MM.1S (cell line): Measurements from ENCODE around the gene TRMT61A.

Experiments used
- DNase-seq: peaks from one replicate; pipeline ENCODE4 v3.0.0-alpha.2; 2015
- H2AFZ ChIP-seq: fragments of 300-600 bp; sonication (generic); 2 replicates; pipeline ENCODE4 v1.6.0; 2016; ENCODE audit warnings: antibody characterized with exemption, low read length
- H3F3A ChIP-seq: fragments of 300-600 bp; sonication (generic); 2 replicates; pipeline ENCODE4 v1.6.1; 2016; ENCODE audit warnings: mild to moderate bottlenecking, antibody characterized with exemption, low read length, moderate library complexity, mixed read lengths; ENCODE audit not compliant: insufficient read depth
- H3K27ac ChIP-seq: fragments of 300-600 bp; sonication (generic); 2 replicates; pipeline ENCODE4 v1.5.1; 2016; ENCODE audit warnings: mild to moderate bottlenecking, low read length
- H3K27me3 ChIP-seq: fragments of 300-600 bp; sonication (generic); replicated peaks from 2 replicates; pipeline ENCODE4 v1.6.0; 2016; ENCODE audit warnings: low read length; ENCODE audit not compliant: insufficient read depth
- H3K36me3 ChIP-seq: fragments of 300-600 bp; sonication (generic); replicated peaks from 2 replicates; pipeline ENCODE4 v1.6.1; 2016; ENCODE audit warnings: mild to moderate bottlenecking, low read length, mixed read lengths; ENCODE audit not compliant: insufficient read depth
- H3K4me1 ChIP-seq: fragments of 300-600 bp; sonication (generic); 2 replicates; pipeline ENCODE4 v1.6.1; 2016; ENCODE audit warnings: low read length, mixed read lengths
- H3K4me2 ChIP-seq: fragments of 300-600 bp; sonication (generic); 2 replicates; pipeline ENCODE4 v1.6.0; 2016; ENCODE audit warnings: low read depth, low read length
- H3K4me3 ChIP-seq: fragments of 300-600 bp; sonication (generic); 2 replicates; pipeline ENCODE4 v1.5.1; 2016; ENCODE audit warnings: low read length, mixed read lengths
- H3K79me2 ChIP-seq: fragments of 300-600 bp; sonication (generic); 2 replicates; pipeline ENCODE4 v1.6.1; 2016; ENCODE audit warnings: mixed run types, low read length, mixed read lengths
- H3K9ac ChIP-seq: fragments of 300-600 bp; sonication (generic); 2 replicates; pipeline ENCODE4 v1.6.1; 2016; ENCODE audit warnings: low read length, mixed read lengths
- H3K9me2 ChIP-seq: fragments of 300-600 bp; sonication (generic); replicated peaks from 2 replicates; pipeline ENCODE4 v1.6.1; 2016; ENCODE audit warnings: mild to moderate bottlenecking, low read length, mixed read lengths; ENCODE audit not compliant: insufficient read depth
- H3K9me3 ChIP-seq: fragments of 300-600 bp; sonication (generic); replicated peaks from 2 replicates; pipeline ENCODE4 v1.6.1; 2016; ENCODE audit warnings: mild to moderate bottlenecking, low read length, mixed read lengths; ENCODE audit not compliant: insufficient read depth
- H4K20me1 ChIP-seq: fragments of 300-600 bp; sonication (generic); 2 replicates; pipeline ENCODE4 v1.6.1; 2016; ENCODE audit warnings: mild to moderate bottlenecking, low read length, moderate library complexity, mixed read lengths; ENCODE audit not compliant: insufficient read depth
- CTCF ChIP-seq: fragments of 300-600 bp; sonication (generic); IDR thresholded peaks from 2 replicates; pipeline ENCODE4 v1.5.1; 2016; ENCODE audit warnings: antibody characterized with exemption, low read length, mixed read lengths
- EZH2 ChIP-seq: fragments of 300-600 bp; sonication (generic); optimal IDR thresholded peaks from 2 replicates; pipeline ENCODE3; 2017; ENCODE audit warnings: low read depth, mild to moderate bottlenecking, antibody characterized with exemption, low read length, mixed read lengths
- EZH2phosphoT487 ChIP-seq: fragments of 300-600 bp; sonication (generic); IDR thresholded peaks from 2 replicates; pipeline ENCODE4 v1.6.1; 2018; ENCODE audit warnings: antibody characterized with exemption, low read length

TRMT61A gene

GRCh38 chr14:103549361-103550311, 20.6 kb downstream of the TRMT61A start:
- no peak for TF ChIP-seq EZH2
- no peak for TF ChIP-seq CTCF
- no peak for TF ChIP-seq EZH2phosphoT487
- Histone ChIP-seq H3K4me3 (no peak overlapping the region), H3K9ac (no peak overlapping the region), H3K9me3 (no peaks in the 10 kb centered on the region), H2AFZ (no peak overlapping the region), H4K20me1 (no peaks in the 10 kb centered on the region), H3K27ac (no peak overlapping the region), H3F3A (no peaks in the 10 kb centered on the region), H3K4me2 (no peak overlapping the region), H3K27me3 (no peaks in the 10 kb centered on the region), H3K79me2 (no peaks in the 10 kb centered on the region), H3K9me2 (no peaks in the 10 kb centered on the region), H3K36me3 (no peaks in the 10 kb centered on the region), H3K4me1 (no peaks in the 10 kb centered on the region)
- DNase-seq: no peak

GRCh38 chr14:103550451-103551337, 21.7 kb downstream of the TRMT61A start:
- TF ChIP-seq EZH2: no peak
- TF ChIP-seq CTCF: no peak
- TF ChIP-seq EZH2phosphoT487: no peak
- Histone ChIP-seq H3K4me2 (no peak overlapping the region), H3K27ac (no peak overlapping the region), H3K9me2 (no peaks in the 10 kb centered on the region), H3K79me2 (no peaks in the 10 kb centered on the region), H3K9me3 (no peaks in the 10 kb centered on the region), H2AFZ (no peak overlapping the region), H3K9ac (no peak overlapping the region), H3K36me3 (no peaks in the 10 kb centered on the region), H3K4me3 (no peak overlapping the region), H3K27me3 (no peaks in the 10 kb centered on the region), H3K4me1 (no peaks in the 10 kb centered on the region), H4K20me1 (no peaks in the 10 kb centered on the region), H3F3A (no peaks in the 10 kb centered on the region)
- no peak for DNase-seq

- no peak overlapping the region for H3K9ac ChIP-seq
- no peaks in the 10 kb centered on the region for H3K79me2 ChIP-seq
- no peaks in the 10 kb centered on the region for H3K4me1 ChIP-seq
- H3K36me3 ChIP-seq: no peaks in the 10 kb centered on the region
- H4K20me1 ChIP-seq: no peaks in the 10 kb centered on the region
- no peaks in the 10 kb centered on the region for H3K9me2 ChIP-seq
- H3K9me3 ChIP-seq: no peaks in the 10 kb centered on the region
- no peak overlapping the region for H2AFZ ChIP-seq
- no peaks in the 10 kb centered on the region for H3K27me3 ChIP-seq
- TF ChIP-seq CTCF (no peak), EZH2phosphoT487 (no peak), EZH2 (no peak)
- no peaks in the 10 kb centered on the region for H3F3A ChIP-seq
- no peak overlapping the region for H3K27ac ChIP-seq
- no peak overlapping the region for H3K4me3 ChIP-seq
- H3K4me2 ChIP-seq: no peak overlapping the region
- DNase-seq: no peak
Observed at GRCh38 chr14:103551338-103551762, 22.4 kb downstream of the TRMT61A start.
